Measurements from ENCODE around the gene LCLAT1.

The LCLAT1 gene

GRCh38 chr2:30645081-30645744 lies 198.2 kb downstream of the LCLAT1 start:
- H3K9ac ChIP-seq (ENCODE audit: low read length): no peak overlapping the region
- no peaks in the 10 kb centered on the region for H3K9me3 ChIP-seq (ENCODE audit: insufficient read depth, low read length)
- H4K20me1 ChIP-seq (ENCODE audit: low read depth, low read length): no peaks in the 10 kb centered on the region
- H3K9me2 ChIP-seq (replicated peaks; ENCODE audit: insufficient read depth, low read length): no peaks in the 10 kb centered on the region
- no peaks in the 10 kb centered on the region for H3K27me3 ChIP-seq (ENCODE audit: low read length)
- no peaks in the 10 kb centered on the region for H3K36me3 ChIP-seq (ENCODE audit: low read length)
- H3F3A ChIP-seq (ENCODE audit: insufficient read depth): no peaks in the 10 kb centered on the region
- H2AFZ ChIP-seq (ENCODE audit: low read depth, low read length, severe bottlenecking): no peak overlapping the region
- TF ChIP-seq CTCF (IDR thresholded peaks at IDR 0.05; ENCODE audit: insufficient read depth, low read length, poor library complexity, severe bottlenecking) (no peak), EZH2phosphoT487 (conservative IDR thresholded peaks at IDR 0.05; ENCODE audit: low read length) (no peak)
- H3K79me2 ChIP-seq (ENCODE audit: insufficient read depth, low read length): no peaks in the 10 kb centered on the region
- H3K4me2 ChIP-seq (ENCODE audit: low read depth, low read length, poor library complexity, severe bottlenecking): no peak overlapping the region
- no peak overlapping the region for H3K4me3 ChIP-seq (ENCODE audit: insufficient read depth, low read length, poor library complexity, severe bottlenecking)
- H3K27ac ChIP-seq (ENCODE audit: low read depth, low read length): no peak overlapping the region

GRCh38 chr2:30645745-30646119 lies 198.7 kb downstream of the LCLAT1 start:
- H3K9me3 ChIP-seq (ENCODE audit: insufficient read depth, low read length): no peaks in the 10 kb centered on the region
- H4K20me1 ChIP-seq (ENCODE audit: low read depth, low read length): no peaks in the 10 kb centered on the region
- no peaks in the 10 kb centered on the region for H3K79me2 ChIP-seq (ENCODE audit: insufficient read depth, low read length)
- H3K9me2 ChIP-seq (replicated peaks; ENCODE audit: insufficient read depth, low read length): no peaks in the 10 kb centered on the region
- no peak overlapping the region for H2AFZ ChIP-seq (ENCODE audit: low read depth, low read length, severe bottlenecking)
- no peaks in the 10 kb centered on the region for H3K36me3 ChIP-seq (ENCODE audit: low read length)
- TF ChIP-seq EZH2phosphoT487 (conservative IDR thresholded peaks at IDR 0.05; ENCODE audit: low read length) (no peak), CTCF (IDR thresholded peaks at IDR 0.05; ENCODE audit: insufficient read depth, low read length, poor library complexity, severe bottlenecking) (no peak)
- H3K4me2 ChIP-seq (ENCODE audit: low read depth, low read length, poor library complexity, severe bottlenecking): no peak overlapping the region
- H3F3A ChIP-seq (ENCODE audit: insufficient read depth): no peaks in the 10 kb centered on the region
- H3K27ac ChIP-seq (ENCODE audit: low read depth, low read length): no peak overlapping the region
- no peak overlapping the region for H3K4me3 ChIP-seq (ENCODE audit: insufficient read depth, low read length, poor library complexity, severe bottlenecking)
- H3K9ac ChIP-seq (ENCODE audit: low read length): no peak overlapping the region
- no peaks in the 10 kb centered on the region for H3K27me3 ChIP-seq (ENCODE audit: low read length)

DNA sequence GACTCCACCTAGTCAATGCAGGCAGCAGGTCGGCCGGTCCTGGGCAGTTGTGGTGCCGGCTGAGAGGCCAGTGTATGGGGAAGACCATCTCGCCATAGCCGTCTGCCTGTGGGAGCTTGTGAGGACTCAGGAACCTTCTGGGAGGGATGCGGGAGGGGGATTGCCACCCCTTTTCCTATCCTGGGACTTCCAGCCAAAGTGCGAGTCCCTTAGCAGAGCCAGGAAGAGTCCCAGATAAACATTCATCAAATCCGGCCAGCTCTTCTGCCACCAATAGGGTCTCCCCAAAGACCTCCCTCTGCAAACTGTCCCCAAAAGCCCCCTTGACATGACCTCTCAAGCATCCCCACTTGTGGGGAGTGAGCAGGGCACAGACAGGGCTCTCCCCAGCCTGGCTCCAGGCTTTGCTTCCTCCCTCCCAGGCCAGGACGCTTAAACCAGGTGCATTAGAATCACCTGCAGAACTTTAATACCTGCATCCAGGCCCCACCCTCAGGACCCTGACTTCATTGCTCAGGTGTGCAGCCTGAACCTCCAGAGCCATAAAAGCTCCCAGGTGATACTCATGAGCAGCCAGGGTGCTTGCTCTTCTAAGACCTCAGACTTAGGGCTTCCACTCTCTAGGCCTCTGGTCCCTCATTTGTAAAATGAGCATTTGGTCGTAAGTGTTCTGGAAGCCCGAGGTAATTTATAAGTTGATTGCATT lies 200.9 kb downstream of the LCLAT1 start:
- Histone ChIP-seq H3K27ac (ENCODE audit: low read depth, low read length) (no peak overlapping the region), H3K79me2 (ENCODE audit: insufficient read depth, low read length) (no peaks in the 10 kb centered on the region), H2AFZ (ENCODE audit: low read depth, low read length, severe bottlenecking) (no peak overlapping the region), H3K4me2 (ENCODE audit: low read depth, low read length, poor library complexity, severe bottlenecking) (no peak overlapping the region), H3F3A (ENCODE audit: insufficient read depth) (no peaks in the 10 kb centered on the region), H4K20me1 (ENCODE audit: low read depth, low read length) (no peaks in the 10 kb centered on the region), H3K9me3 (ENCODE audit: insufficient read depth, low read length) (no peaks in the 10 kb centered on the region), H3K36me3 (ENCODE audit: low read length) (no peaks in the 10 kb centered on the region), H3K9me2 (replicated peaks; ENCODE audit: insufficient read depth, low read length) (no peaks in the 10 kb centered on the region), H3K9ac (ENCODE audit: low read length) (no peak overlapping the region), H3K4me3 (ENCODE audit: insufficient read depth, low read length, poor library complexity, severe bottlenecking) (no peak overlapping the region), H3K27me3 (ENCODE audit: low read length) (no peaks in the 10 kb centered on the region)
- TF ChIP-seq CTCF (IDR thresholded peaks at IDR 0.05; ENCODE audit: insufficient read depth, low read length, poor library complexity, severe bottlenecking) (no peak), EZH2phosphoT487 (conservative IDR thresholded peaks at IDR 0.05; ENCODE audit: low read length) (no peak)
